GDM1 (cell line): Measurements from ENCODE around the gene AKR7A2.

Experiments
- DNase-seq: peaks from one replicate; lab custom pipeline; 2025; lab: John Stamatoyannopoulos, UW

AKR7A2 gene

DNA sequence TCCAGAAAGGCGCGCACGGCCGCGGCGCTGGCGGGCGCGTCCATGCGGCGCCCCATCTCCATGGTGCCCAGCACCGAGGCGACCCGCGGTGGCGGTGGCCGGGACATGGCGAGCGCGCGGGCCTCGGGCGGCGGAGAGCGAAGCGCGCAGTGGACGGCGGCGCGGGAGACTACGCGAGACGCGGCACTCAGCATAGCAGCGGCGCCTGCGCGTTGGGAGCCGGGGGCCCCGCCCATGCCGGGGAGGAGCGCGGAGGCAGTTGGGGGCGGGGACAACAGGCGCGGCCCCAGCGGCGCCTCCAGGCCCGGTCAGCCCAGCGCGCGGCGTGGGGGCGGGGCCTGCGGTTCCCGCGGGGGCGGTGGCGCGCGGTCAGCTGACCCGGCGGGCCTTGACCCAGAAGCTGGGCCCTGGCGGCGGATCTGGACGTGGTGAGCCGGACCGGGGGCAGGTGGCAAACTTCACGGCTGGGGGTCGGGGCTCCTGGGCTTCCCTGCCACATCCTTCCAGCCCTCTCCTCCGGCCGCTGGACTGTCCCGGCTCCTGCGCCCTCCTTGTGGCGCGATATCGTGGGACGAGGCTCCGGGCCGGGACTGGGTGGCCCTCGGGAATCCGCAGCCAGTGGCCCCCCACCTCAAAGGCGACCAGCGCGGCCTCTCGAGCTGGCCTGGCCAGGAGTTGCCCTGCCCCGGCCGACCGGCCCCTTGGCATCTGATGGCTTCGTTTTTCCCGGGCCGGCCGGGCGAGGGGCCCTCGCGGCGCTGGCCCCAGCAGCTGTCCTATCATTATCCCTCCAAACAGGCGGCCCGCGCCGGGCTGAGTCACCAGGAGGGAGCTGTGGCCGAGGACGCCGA is at the start of gene AKR7A2, which contains the start of gene SLC66A1:
AKR7A2 (minus strand) TSS at position 214 of the 851 bp plus-strand sequence; CDS start at position 194, 20 bp downstream.
SLC66A1 (plus strand) TSS at position 396 of the 851 bp plus-strand sequence. CDS start 5,352 bp downstream, outside the sequence.
- DNase-seq = peak; percentile 87

- no peak for DNase-seq
Observed at GRCh38 chr1:19360843-19361610, 49.1 kb upstream of the AKR7A2 start.

DNA sequence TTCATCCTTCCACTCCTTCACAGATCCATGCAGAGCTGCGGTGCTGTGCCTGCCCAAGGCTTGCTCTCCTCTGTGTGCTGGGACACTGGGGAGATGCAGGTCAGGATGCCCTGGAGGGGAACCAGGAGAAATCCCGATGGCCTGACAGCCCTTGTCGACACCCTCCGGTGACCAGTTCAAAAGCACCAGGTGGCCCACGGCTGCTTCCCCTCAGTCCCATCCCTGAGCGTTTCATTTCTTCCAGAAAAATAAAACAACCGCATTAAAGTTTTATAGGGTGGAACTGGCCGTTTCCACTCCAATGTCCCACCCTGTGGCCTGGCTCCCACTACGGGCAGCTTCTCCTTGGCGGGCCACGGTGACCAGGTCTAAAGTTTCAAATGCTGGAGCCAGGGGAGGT is 48.5 kb upstream of the AKR7A2 start:
- DNase-seq = no peak

- DNase-seq = no peak
Observed at GRCh38 chr1:19360016-19360415, 48.1 kb upstream of the AKR7A2 start.

GRCh38 chr1:19359357-19359756 is 47.4 kb upstream of the AKR7A2 start:
- DNase-seq = no peak

DNA sequence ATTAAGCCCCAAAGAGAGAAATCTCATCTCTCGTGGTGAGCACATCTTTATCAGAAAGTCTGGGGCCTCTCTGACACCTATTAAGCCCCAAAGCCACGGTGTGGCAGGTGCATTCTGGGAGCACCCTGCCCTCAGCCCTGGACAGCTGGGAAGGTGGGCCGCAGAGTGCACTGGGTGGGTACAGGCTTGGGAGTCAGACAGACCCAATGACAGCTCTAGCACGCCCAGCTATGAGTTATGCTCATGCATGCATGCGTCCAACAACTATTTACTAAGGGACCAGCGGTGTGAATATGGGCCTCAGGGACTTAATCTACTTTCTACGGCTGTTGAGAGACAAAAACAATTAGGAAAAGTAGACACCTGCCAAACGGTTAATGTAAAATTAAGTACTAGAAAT is 46.8 kb upstream of the AKR7A2 start:
- DNase-seq = no peak

DNA sequence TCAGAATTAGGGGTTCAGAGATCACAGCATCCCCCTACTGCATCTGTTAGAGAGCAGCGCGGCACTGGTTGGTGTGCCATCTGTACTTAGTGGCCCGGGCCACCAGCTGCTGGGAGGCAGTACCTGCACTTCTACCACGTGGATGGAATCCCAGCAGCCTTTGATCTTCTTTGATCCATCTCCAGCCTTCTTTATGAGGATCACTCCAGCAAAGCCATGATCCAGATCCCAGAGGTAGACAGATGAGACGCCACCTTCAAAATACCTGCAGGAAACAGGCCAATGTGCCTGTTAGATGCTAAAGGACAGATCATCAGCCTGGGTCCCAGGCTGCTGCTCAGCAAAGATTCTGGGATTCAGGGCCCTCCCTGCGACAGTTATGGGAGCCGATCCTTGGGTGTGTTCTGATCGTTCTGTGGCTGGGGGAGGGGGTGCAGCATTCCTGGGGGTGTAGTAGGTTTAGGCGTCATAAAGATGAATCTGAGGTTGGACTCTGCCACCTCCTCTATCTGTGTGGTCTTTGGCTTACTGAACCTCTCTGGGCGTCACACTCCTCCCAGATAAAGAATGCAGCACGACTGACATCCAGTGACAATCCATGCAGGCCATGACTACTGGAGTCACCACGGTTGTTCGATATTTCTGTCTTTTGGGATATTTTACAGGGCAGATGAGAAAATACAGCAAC is 45.5 kb upstream of the AKR7A2 start:
- DNase-seq = no peak

GRCh38 chr1:19356266-19356665 is 44.3 kb upstream of the AKR7A2 start:
- no peak for DNase-seq

GRCh38 chr1:19354531-19354981 is 42.6 kb upstream of the AKR7A2 start:
- DNase-seq = no peak

DNA sequence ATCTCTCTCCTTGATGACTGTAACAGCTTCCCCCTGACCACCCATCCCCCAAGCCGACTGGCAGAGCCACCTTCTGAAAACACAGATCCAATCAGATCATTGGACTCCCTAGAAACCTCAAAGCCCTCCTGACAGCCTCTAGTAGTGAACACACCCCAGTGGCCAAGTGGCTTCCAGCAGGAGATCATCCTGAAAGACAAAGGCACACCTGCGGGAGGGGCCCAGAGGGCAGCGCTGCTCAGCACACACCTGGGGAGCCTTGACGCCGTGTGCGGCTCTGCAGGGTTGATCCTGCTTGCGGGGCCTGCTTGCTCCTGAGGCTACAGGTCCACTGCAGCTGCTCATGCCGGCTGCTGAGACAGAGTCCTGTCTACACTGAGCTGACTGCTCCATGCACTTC is 41.7 kb upstream of the AKR7A2 start:
- no peak for DNase-seq

- DNase-seq = no peak
Observed at GRCh38 chr1:19352839-19353238, 40.9 kb upstream of the AKR7A2 start.

DNA sequence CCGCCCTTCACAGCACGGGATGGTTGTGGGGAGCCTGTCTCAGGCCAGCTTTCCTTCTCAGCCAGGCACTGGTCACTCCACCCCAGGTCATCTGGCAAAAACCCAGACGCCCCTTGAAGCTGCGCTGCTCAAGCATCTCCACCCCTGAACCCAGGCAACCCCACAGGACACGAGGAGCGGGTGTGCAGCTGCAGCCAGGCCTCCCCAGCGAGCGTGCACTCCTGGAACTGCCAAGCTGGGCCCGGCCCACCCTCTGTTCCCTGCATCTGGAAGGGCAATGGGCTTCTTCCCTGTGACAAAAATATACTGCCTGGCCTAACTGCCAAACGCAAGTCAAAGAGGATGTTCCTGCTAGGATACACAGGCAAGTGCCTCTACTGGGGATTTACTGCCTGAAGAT is 39.9 kb upstream of the AKR7A2 start:
- no peak for DNase-seq

GRCh38 chr1:19350566-19350965 is 38.6 kb upstream of the AKR7A2 start:
- no peak for DNase-seq

GRCh38 chr1:19349999-19350398 is 38.1 kb upstream of the AKR7A2 start:
- no peak for DNase-seq

GRCh38 chr1:19348441-19349198 is 36.7 kb upstream of the AKR7A2 start:
- no peak for DNase-seq

- DNase-seq = no peak
Observed at GRCh38 chr1:19347533-19348172, 35.7 kb upstream of the AKR7A2 start.

- DNase-seq = no peak
Observed at GRCh38 chr1:19346026-19346425, 34.1 kb upstream of the AKR7A2 start.

GRCh38 chr1:19345391-19345790 is 33.4 kb upstream of the AKR7A2 start:
- no peak for DNase-seq

DNA sequence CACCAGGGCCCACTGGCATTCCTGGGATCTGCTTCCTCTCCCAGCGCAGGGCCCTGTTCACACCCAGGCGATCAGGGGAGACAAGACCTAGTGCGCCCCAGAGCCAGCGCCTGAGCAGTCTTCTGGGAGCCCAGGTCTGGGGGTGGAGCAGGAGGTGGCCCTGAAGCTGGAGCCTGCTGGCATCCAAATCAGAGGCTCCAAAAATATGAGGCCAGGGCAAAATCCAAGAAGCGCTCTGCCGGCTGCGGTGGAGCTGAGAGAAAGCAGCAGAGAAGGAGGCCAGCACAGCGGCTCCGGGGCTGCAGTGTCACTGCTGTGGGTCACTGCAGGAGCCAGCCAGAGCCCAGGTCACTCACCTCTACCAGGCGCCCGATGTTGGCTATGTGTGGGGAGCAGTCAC is 32.9 kb upstream of the AKR7A2 start:
- no peak for DNase-seq

GRCh38 chr1:19344372-19344810 is 32.4 kb upstream of the AKR7A2 start:
- no peak for DNase-seq
